CD4-positive, alpha-beta T cell treated with Interferon alpha-2 for 1 hour (primary cell): ENCODE measurements around the gene RAB6B.

ENCODE experiments used
- DNase-seq, 2 donors: peaks; one replicate each; pipeline ENCODE4 v3.0.0-alpha.2; 2020 to 2022

The RAB6B gene

DNA sequence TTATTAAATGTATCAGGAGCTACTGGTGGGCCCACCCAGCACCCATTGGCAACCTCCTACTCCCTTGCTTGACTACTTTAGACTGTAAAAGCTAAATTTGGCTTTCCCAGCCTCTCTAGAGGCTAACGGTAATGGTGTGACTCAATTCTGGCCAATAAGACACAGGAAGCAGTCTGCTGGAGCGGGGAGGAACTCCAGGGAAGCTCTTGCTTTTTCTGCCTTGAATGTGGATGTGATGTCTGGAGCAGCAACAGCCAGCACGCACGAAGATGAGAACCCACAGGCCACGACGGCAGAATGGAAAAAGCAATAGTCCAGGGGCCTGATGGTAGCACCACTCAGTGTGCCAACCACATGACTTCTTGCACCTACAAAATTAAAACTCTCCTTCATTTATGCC is 39.9 kb downstream of the RAB6B start:
- DNase-seq: no peak

DNA sequence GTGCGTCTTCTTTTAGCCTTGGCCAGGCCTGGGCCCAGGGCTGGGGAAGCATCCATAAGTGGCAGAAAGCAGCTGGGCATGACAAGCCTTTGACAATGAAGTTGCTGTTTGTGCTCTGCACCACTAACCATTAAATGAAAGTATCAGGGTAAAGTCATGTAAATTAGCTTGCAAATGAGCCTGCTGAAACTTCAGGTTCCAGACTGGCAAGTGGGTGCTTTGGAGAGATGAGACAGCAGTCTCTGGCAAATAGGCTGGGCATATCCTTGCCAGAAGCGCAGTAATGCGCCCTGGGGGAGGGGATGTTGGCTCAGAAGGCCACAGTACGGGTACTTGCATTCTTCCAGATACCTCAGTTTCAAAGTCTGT is 40.7 kb downstream of the RAB6B start:
- DNase-seq: no peak

DNA sequence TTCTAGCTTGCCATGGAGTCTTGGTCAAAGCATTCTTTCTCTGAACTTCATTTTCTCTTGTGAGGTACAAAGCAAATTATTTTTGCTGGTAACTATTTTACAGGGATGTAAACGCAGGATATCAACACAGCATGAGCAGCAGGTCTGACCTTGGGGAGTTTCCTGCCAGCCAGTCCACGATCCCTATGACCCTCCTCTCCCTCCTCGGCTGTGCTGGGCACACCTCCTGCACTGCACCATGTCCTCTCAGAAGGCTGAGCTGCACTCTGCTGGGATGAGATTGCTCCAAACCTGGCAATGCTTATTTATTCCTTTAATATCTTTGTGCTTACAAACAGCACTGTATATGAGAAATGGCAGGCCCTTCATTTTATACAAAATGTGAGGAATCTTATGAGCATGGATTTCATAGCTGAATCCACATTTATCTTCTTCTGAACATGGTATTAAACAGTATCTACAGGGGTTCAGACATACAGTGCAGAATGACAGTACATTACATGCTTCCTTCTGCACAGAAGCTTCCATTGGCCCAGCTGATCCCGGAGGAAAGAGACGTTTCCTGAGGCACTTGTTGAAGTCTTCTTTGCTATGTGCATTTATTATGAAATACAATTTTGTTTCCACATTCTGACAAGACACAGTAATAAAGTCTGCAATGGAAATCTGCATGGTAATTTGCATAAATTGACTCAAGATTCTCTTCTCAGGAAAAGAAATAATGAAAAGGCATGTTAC is 41.2 kb downstream of the RAB6B start:
- no peak for DNase-seq

DNA sequence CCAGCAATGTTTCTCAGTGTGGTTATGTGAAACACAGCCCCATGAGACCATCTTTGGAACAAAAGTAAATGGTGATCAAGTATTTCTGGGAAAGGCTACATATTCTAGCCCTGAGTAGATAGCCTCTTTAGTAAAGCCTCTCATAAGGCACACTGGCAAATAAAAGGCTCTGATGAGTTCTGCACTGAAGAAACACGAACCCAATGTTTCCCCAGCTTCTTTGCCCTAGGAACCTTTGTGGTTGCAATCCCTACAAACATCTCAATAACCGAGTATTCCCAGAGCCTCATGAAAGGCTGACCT is 41.8 kb downstream of the RAB6B start:
- DNase-seq: no peak

DNA sequence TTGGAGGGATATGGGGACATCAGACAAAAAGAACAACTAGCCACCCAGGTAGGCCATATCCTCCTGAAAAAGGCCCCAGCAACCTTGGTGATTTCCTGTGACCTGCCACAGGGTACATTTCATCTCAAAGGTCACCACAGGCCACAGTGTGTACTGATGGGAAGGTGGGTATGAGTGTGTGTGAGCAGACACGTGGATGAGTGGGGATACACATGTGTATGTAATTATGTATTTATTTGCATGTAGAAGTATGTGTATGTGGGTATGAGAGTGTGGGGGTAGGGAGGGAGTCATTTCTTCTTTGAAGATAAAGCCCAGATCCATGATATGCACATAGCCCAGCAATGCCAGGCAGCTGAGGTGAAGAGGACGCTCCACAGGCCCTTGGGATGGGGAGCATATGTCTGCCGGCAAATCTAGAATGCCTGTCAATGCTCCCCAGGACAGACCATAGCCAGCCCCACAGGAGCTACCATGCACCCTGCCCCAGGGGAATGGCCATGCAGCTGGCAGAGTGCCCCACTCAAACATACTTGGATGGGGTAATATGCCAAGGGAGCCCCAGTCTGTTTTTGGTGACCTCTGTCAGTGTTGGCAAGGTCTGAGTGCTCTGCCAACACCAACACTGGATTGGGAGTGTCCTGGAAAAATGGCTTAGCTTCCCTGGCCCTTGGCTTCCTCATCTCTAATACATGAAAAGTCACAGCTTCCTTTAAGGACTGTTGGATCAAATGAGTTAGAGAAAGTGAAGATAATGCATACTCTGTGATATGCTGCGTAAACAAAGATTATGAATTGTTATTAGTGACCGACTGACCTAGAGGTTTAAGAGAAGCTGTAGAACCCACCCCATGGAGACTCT is 42.4 kb downstream of the RAB6B start:
- DNase-seq: no peak

DNA sequence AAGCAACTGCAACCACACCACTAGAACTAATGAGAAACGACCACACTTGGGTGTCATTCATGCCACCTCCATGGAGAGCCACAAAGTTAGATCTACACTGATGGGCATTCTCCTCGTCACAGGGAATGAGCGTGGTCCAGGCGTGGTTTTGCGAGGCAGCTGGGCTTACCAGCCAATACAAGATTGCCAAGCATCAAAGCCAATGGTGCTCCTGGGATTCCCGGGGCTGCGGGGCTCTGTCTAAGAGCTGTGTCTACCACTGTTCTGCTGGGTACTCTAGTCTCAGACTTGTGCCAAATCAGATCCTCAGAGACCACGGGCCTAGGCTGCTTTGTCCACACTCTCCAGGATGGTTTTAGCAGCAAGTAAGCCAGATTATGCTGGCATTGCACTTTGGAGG is 43.8 kb downstream of the RAB6B start:
- DNase-seq: no peak

DNA sequence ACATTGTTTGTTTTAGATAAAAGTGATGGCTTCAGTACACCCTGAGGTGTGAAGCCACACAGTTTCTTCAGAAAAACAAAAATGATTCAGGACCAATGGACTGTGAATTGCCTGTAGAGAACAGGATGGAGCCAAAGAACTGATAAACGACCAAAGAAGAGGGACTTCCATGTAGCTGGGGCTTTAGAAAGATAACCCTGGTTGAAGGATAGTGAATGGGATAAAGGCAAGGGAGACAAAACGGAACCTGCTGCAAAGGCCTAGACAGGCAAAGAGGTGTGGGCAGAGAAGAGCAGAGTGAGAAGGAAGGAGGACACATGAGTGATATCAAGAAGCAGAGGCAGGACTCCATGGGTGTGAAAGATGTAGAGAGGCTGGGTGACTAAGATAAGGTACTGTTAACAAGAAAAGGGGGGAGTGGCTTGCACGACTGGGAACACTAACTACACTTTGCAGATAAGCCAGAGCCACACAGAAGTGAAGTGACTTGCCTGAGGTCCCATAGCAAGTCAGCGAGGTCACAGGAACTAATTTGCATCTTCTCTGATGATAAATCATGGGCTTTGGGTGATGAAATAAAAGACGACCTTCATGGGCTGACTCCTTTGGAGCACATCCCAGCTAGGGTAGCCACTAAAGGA is 44.3 kb downstream of the RAB6B start:
- no peak for DNase-seq

DNA sequence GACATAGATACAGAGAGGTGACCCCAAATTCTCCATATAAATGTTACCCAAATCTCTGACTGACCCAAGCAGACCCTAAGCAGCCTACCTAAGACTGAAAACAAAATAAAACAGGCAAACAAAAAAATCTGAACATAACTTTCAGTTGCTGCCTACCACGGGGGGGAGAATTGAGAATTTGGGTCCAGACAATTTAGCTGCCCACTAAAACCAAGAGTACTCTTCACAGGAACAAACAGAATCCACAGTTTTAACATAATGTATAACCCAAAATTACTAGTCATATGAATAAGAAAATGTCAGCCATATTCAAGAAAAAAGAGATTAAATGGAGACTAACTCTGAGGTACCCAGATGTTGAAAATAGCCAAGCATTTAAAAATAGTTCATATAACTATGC is 45.6 kb downstream of the RAB6B start:
- DNase-seq: no peak

DNA sequence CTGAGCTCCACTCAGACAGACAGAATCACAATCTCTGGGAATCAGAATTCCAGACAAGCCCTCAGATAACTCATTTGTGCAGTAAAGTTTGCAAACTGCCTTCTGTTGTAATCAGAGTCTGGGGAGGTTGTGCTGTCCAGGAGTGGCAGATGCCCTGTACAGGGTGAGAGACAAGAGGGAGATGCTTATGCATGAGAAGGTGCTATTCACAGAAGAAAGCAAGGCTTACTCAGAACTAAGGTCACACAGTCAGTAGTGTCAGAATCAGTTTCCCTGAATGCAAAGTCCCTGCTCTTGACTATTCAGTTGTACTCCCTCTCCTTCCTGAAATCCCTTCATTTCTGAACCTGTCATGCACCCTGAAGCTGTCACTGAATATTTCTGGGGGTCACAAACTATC is 46.3 kb downstream of the RAB6B start:
- DNase-seq: no peak

DNA sequence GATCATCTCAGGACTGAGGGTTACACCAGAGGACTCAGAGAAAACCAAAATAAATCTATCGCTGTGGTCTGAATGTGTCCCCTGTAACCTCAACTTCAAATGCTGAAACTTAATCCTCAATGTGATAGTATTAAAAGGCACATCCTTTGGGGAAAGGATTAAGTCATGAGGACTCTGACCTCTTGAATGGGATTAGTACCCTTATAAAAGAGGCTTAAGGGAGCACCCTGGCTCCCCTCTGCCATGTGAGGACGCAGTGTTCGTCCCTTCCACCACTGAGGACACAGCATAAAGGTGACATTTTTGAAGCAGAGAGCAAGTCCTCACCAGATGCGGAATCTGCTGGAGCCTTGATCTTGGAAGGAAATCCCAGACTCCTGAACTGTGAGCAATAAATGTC is 50.6 kb downstream of the RAB6B start:
- no peak for DNase-seq

DNA sequence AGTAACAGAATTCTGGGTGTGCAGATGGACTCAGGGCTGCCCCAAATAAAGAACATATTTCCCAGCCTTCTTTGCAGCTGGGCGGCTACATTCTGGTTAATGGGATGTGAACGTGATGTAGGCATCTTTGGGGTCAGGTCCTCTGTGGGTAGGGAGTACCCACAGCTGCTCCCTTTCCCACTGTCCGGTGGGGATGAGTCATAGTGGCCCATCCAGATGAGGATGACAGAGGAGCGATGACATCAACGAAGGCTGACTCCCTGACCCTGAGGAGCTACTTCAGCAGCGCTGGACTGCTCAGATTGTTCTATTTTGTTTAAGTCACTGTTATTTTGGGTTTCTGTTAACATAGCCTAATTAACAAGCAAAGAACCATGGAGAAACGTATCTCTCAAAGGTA is 52.0 kb downstream of the RAB6B start:
- DNase-seq: no peak

DNA sequence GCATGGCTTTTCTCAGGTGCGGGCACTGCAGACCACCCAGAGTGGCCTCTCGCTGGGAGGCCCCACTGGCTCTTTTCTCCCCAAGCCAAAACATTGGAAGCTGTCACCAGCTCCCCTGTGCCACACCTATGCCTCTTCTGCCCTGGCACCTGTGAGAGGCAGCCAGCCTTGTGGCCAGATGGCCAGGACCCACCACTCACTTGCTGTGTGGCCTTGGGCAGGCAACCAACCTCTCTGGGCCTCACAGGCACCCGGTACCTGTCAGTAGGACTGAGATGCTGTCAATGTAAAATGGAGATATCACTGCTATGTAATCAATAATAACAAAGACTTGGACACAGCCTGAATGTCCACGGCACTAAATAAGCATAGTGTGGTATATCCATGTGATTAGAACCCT is 53.5 kb downstream of the RAB6B start:
- no peak for DNase-seq

DNA sequence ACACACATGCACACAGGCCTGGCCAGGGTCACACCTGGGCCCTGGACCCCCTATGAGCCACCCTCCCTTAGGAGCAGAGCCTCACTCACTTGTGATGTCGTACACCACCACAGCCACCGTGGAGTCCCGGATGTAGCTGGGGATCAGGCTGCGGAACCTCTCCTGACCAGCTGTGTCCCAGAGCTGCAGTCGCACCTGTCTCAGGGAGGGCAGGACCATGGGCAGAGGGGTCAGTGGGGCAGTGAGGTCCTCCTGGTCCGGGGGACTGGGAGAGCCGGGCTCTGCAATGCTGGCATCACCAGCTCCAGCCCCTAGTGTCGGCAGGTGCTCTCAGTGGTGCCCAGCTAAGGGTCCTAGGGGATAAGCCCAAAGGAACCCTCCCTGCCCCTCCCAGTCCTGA is 54.5 kb downstream of the RAB6B start:
- no peak for DNase-seq

DNA sequence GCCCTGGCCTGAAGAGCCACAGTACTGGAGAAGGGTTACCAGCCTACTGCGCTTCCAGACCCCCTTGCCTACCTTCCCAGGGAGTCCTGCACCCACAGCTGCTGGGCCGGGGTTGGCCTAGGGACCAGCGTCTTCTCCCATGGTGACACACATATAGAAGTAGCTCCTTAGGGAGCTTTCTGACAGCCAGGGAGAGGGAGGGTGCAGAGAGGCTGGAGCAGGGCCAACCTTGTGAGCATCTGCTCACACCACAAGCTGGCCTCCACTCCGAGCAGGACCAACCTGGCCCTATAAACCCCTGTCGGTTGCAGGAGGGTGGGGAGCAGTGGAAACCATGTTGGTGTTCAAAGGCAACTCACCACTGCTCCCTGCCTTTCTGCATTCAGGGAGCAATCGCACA is 54.9 kb downstream of the RAB6B start:
- DNase-seq: no peak

DNA sequence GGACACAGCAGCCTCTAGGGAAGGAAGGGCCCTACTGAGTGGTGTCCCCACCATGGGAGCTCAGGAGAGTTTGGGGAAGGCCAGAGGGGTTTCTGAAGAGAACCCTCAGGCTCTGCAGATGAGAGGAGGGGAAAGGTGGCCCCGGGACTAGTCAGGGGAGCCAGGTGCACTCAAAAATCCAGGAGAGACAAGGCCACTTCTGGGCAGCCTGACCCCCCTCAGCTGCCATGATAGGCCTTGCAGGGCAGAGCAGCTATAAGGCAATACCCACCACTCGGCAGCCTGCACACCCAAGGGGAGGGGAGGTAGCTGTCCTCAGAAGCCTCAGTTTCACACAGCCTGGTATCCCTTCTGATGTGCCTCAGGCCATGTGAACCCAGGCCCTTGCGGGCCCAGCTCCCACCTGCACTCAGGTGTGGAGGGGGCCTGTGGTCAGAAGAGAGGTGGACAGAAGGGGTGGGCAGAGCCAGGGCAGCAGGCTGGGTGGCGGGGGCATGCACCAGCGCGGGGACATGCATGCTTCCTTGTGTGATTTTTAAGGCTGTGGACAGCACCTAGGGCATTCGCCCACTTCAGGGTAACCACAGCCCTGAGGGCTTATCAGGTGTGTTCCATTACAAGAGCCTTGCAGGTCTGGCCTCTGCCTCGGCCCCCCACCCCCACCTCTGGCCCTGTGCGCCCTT is 55.5 kb downstream of the RAB6B start:
- DNase-seq: no peak

DNA sequence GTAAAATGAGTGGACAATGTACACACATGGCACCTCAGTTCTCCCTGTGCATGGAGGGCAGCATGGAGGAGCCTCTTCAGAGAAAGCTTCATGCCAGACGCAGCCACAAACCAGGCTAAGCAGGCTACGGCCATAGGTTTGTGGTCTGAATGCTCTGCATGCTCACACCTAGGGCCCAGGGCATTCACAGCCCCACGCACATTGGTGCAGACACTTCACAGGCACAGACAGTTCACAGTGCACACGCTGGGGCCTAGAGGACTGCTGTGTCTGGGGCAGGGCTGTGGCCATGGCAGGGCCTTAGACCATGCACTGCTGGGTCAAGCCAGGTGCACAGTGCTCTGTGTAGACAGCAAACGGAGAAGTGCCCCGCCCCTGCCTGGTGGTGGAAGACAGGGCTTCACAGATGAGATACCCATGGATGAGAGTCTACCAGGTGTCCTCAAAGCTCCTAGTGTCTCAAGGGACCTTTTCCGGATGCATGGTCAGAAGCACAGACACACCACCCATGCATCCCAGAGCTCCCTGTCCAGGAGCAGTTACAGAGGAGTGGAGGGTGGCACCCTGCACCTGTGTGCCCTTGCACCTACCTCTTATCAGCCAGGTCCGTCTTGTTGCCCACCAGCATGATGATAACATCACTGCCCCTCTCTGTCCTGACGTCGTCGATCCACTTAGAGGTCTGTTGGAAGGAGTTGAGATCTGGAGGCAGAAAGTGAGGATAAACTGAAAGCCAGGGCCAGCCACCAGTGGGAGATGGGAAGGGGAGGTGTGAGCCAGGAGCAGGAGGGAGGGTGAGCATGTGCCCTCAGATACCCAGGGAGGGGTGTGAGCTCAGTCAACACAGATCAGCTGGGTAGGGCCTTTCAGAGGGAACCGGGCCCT is 56.5 kb downstream of the RAB6B start:
- no peak for DNase-seq

DNA sequence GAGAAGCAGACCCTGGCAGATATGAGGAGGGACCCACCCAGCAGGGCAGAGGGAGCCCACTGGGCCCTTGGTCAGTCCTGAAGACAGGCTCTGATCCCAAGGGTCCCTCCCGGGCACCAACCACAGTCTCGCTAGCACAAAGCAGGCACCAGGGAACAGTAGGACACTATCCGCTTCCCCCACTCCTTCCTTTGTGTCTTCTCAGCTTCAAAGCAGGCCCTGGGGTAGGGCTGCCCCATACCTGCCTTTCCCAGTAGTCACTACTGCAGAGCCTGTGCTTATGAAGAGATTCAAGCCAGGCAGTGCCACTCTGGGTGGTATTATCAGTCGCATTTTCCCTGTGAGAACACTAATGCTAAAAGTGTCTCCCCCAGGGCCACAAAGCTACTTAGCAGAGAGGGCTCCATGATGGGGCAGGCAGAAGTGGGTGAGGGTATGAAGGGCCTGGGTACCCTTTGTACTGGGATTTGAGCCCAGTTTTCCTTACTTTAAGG is 57.3 kb downstream of the RAB6B start:
- DNase-seq: no peak

DNA sequence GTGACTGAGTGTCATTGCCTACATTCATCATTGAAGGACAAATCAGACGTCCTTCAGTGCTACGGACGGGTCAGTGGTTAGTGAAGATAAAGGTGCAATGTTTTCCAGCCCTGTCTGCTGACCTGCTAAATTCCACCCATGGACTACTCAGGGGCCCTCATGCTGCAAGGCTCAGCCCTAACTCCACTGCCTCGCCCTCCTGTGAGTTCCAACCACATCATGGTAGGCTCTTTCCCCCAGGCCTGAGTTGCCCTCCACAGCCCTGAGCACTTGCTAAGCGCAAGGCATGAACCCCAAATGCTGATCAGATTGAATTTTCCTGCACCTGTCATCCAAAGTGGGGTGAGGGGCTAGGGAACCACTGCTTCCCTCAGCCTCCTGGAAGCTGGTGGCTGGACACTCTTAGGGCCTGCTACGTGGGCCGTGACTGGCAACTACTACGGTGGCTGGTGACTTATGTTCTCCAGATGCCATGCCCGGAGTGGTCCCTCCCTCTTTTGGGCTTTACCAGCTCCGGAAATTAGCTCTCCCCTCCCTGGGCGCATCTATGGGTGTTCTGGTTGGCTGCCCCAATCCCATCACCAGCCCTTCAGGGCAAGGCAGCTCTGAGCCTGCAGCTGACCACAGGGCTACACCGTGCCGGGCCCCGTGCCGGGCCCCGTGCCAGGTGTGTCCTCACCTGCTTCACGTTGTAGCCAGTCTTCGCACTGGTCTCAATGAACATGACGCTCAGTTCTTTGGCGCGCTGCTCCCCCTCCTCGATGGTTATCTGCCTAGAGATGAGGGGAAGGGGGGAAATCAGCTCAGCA is 58.0 kb downstream of the RAB6B start:
- DNase-seq: no peak

DNA sequence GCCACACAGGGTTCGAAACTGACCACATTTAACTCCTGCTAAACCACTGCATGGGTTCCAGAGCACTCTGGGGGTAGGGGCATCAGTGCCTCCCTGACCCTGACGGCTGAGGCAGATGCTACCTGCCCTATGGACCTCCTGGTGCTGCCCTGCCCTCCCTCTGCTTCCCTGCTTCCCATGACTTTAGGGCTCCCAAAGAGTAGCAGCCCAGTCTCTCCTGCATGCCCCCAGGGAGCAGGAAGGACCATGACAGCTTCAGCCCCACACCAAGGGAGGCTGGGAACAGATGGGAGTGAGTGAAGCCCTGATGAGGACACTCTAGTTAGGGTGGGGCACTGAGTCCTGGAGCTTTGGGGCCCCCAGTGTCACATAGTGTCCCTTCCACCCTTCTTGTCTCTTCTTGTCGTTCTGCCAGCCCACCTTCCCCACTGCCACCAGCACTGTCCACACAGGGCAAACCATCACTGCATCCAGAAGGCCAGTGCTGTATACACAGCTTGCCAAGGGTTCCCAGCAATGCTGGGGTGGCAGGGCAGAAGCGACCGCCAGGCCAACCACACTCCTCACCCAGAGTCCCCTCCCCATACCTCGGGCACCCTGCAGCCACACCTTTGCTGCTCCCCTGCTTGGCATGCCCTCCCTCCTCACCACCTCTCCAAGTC is 59.1 kb downstream of the RAB6B start:
- no peak for DNase-seq

DNA sequence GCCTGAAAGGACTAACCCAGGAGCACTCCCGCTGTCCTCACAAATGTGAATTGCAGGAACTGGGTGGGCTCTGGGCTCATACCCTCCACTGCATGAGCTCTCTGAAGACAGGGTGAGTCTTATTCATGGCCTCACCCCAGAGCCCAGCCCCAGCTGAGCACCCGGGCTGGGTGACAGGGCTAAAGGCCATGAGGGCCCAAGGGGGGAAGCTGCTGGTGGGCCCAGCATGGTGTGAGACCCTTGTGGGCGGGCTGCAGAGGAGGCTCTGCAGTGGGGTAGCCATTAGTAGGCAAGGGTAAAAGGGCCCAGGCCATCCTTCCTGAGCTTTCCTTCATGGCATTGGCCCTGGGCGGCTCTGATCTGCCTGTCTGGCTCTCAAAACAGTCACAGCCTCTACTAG is 59.7 kb downstream of the RAB6B start:
- no peak for DNase-seq

DNA sequence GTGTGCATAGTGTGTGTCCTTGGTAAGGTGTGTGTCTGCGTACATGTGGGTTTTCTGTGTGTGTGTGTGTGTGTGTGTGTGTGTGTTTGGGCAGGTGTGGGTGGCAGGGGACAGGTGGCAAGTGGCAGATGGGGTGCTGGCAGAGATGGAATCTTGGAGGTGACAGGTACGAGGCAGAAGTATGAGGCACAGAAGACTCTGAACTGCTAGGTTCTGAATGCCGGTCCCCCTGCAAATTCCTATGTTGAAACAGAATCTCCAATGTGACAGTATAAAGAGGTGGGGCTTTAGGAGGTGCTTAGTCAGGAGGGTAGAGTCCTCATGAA is 60.3 kb downstream of the RAB6B start:
- no peak for DNase-seq
